Stomach (tissue), 9 donors: ENCODE results near the gene TPP2. TPM values are rescaled to one million over a fixed set of nuclear protein-coding genes. Genes with fewer than 3 reads are reported as not detected.

Experiments
- DNase-seq, 2 donors: peaks; one replicate each; pipeline versions ENCODE4 v3.0.0 to v3.0.0-alpha.2; 2013 to 2019
- H3K27ac ChIP-seq, 5 donors: fragments of 200-600 bp in 4 of 5; sonication (generic) in 4 of 5; one replicate each; pipeline ENCODE4 v1.5.1; 2013 to 2019; ENCODE audit warnings: mild to moderate bottlenecking in 1 of 5, moderate library complexity in 1 of 5
- H3K27me3 ChIP-seq, 3 donors: fragments of 200-600 bp; sonication (generic); one replicate each; pipeline ENCODE4 v1.5.1; 2017 to 2019; ENCODE audit warnings: mixed run types in 1 of 3
- H3K36me3 ChIP-seq, 4 donors: fragments of 200-600 bp; sonication (generic); 1 replicate in 3 of 4; 2 replicates in 1 of 4; pipeline ENCODE4 v1.5.1; 2016 to 2019
- H3K4me1 ChIP-seq, 4 donors: fragments of 200-600 bp; sonication (generic); one replicate each; pipeline ENCODE4 v1.5.1; 2016 to 2019
- H3K4me3 ChIP-seq, 4 donors: fragments of 200-600 bp; sonication (generic) in 3 of 4; one replicate each; pipeline ENCODE4 v1.5.1; 2016 to 2019; ENCODE audit warnings: mild to moderate bottlenecking in 1 of 4
- H3K9me3 ChIP-seq, 4 donors: fragments of 200-600 bp; sonication (generic); one replicate each; pipeline ENCODE4 v1.5.1; 2016 to 2019
- CTCF ChIP-seq, 7 experiments: fragments of 450-650 bp in 4 of 7; fragments of 200-600 bp in 3 of 7; sonication (generic) in 3 of 7; IDR thresholded peaks; one replicate each; pipeline ENCODE4 v1.5.1; 2016 to 2019; ENCODE audit warnings: antibody characterized with exemption in 7 of 7, control low read depth in 2 of 7, mild to moderate bottlenecking in 1 of 7
- EP300 ChIP-seq: sonication (generic); formaldehyde crosslinking; IDR thresholded peaks from one replicate; pipeline ENCODE4 v1.6.1; 2017; ENCODE audit warnings: antibody characterized with exemption
- POLR2A ChIP-seq, 4 donors: fragments of 450-650 bp; IDR thresholded peaks; one replicate each; pipeline ENCODE4 v1.6.1; 2016; ENCODE audit warnings: antibody characterized with exemption in 4 of 4, control low read depth in 2 of 4, mild to moderate bottlenecking in 1 of 4, moderate library complexity in 1 of 4
- POLR2AphosphoS5 ChIP-seq, 3 donors: sonication (generic); formaldehyde crosslinking; IDR thresholded peaks; one replicate each; pipeline ENCODE4 v1.6.1; 2016; ENCODE audit warnings: antibody characterized with exemption in 3 of 3
- WGBS, 5 donors: extraction: QIAGEN DNeasy Blood & Tissue Kit in 3 of 5; methylation state at CpG; one replicate each; pipeline versions ENCODE4 v1.1.5 to v1.1.7; 2013 to 2018; 5-methylcytosine and 5-hydroxymethylcytosine counted together
- intact Hi-C: fragments of 100-400 bp; cut with DNase I; formaldehyde crosslinking; loops from one replicate; pipeline ENCODE4 v1.15.1; 2023; ENCODE audit warnings: low total_unique reads
- polyA plus RNA-seq, 3 donors: library from polyadenylated mRNA; stranded (reverse); fragments of 200-250 nt; gene quantifications; one replicate each; pipeline ENCODE4 v1.2.3, GENCODE V29; 2013
- total RNA-seq, 5 donors: library from RNA; depleted of rRNA; stranded (reverse); fragments of >200 nt; gene quantifications; one replicate each; pipeline versions ENCODE4 v1.1.0 to v1.2.3, GENCODE V29; 2014 to 2016
- donor health status: healthy with polysubstance abuse.
- donor health status: Bipolar disorder and iron deficiency.
- donor health status: healthy.

TPP2 gene
- total and polyA plus RNA-seq, 8 donors = 10.1 to 103 (median 26.1) TPM

GRCh38 chr13:102678339-102679107, 81.7 kb downstream of the TPP2 start:
- no peak for DNase-seq
- WGBS, 5 donors = 76 to 85% (median 82%) methylated on average over 5 of the region's 5 CpGs
- H3K27ac ChIP-seq = no peak overlapping the region
- H3K4me3 ChIP-seq = no peak overlapping the region
- intact Hi-C loops = no loop called here
- H3K4me1 ChIP-seq = no peaks in the 10 kb centered on the region
- H3K9me3 ChIP-seq = no peaks in the 10 kb centered on the region
- H3K36me3 ChIP-seq = peaks cover 21 to 69% (median 66%) of the 10 kb centered on the region in 4 donors
- TF ChIP-seq EP300 (no peak), POLR2A (IDR thresholded peaks at IDR 0.05) (no peak), POLR2AphosphoS5 (IDR thresholded peaks at IDR 0.05) (no peak), CTCF (IDR thresholded peaks at IDR 0.05) (no peak)
- H3K27me3 ChIP-seq = no peaks in the 10 kb centered on the region

- Histone ChIP-seq H3K9me3 (no peaks in the 10 kb centered on the region), H3K27me3 (no peaks in the 10 kb centered on the region), H3K4me3 (no peak overlapping the region), H3K36me3 (peaks cover 18 to 58% (median 55%) of the 10 kb centered on the region in 4 donors), H3K27ac (no peak overlapping the region), H3K4me1 (no peaks in the 10 kb centered on the region)
- no peak for TF ChIP-seq POLR2AphosphoS5 (IDR thresholded peaks at IDR 0.05)
- TF ChIP-seq CTCF (IDR thresholded peaks at IDR 0.05) = no peak
- no peak for TF ChIP-seq POLR2A (IDR thresholded peaks at IDR 0.05)
- TF ChIP-seq EP300 = no peak
- intact Hi-C loops = no loop called here
- 53 to 71% (median 64%) methylated on average over 3 of the region's 3 CpGs for WGBS, 5 donors
- peak in 1 of 2 donors; percentile 21 for DNase-seq
Observed at GRCh38 chr13:102679449-102680132, 82.8 kb downstream of the TPP2 start.

GRCh38 chr13:102680133-102680717, 83.4 kb downstream of the TPP2 start:
- Histone ChIP-seq H3K4me1 (no peaks in the 10 kb centered on the region), H3K27ac (no peak overlapping the region), H3K9me3 (no peaks in the 10 kb centered on the region), H3K36me3 (peaks cover 12 to 52% (median 49%) of the 10 kb centered on the region in 4 donors), H3K4me3 (no peak overlapping the region), H3K27me3 (no peaks in the 10 kb centered on the region)
- TF ChIP-seq POLR2AphosphoS5 (IDR thresholded peaks at IDR 0.05) (no peak), POLR2A (IDR thresholded peaks at IDR 0.05) (no peak), CTCF (IDR thresholded peaks at IDR 0.05) (no peak), EP300 (no peak)
- 68 to 90% (median 83%) methylated on average over 4 of the region's 4 CpGs for WGBS, 5 donors
- intact Hi-C loops = no loop called here
- DNase-seq = no peak

- peaks cover 10 to 43% (median 40%) of the 10 kb centered on the region in 4 donors for H3K36me3 ChIP-seq
- TF ChIP-seq EP300 (no peak), POLR2A (IDR thresholded peaks at IDR 0.05) (no peak), CTCF (IDR thresholded peaks at IDR 0.05) (no peak), POLR2AphosphoS5 (IDR thresholded peaks at IDR 0.05) (no peak)
- no peak overlapping the region for H3K4me3 ChIP-seq
- intact Hi-C loops = no loop called here
- H3K4me1 ChIP-seq = no peaks in the 10 kb centered on the region
- H3K27me3 ChIP-seq = no peaks in the 10 kb centered on the region
- 67 to 85% (median 80%) methylated on average over 5 of the region's 5 CpGs for WGBS, 5 donors
- no peak for DNase-seq
- H3K9me3 ChIP-seq = no peaks in the 10 kb centered on the region
- H3K27ac ChIP-seq = no peak overlapping the region
Observed at GRCh38 chr13:102680842-102681740, 84.3 kb downstream of the TPP2 start.
